GM18517 (cell line): Measurements from ENCODE around the gene DSN1.

Source experiments
- ATAC-seq: cut with Tn5 transposase; IDR thresholded peaks from one replicate; pipeline ENCODE4 v1.9.1; 2021; ENCODE audit warnings: mild to moderate bottlenecking, moderate library complexity; ENCODE audit not compliant: unreplicated experiment

DSN1 gene

DNA sequence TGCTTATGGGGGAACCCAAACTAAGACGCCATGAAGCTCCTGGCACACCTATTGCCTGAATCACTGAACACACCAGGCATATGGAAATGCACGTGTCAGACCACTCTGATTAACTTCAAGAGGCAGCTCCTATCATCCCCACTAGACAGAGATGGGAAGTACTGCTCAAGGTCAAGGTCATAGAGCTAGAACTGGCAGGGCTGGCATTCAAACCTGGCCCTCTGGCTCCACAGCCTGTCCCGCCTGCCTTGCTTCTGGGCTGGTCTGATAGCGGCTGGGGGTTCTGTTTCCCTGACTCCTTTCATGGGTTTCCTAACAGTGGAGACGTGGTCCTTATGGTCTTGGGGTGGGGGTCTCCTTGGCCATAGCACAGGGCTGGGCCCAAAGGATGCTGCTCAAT, 22.6 kb upstream of the DSN1 start:
- no peak for ATAC-seq

DNA sequence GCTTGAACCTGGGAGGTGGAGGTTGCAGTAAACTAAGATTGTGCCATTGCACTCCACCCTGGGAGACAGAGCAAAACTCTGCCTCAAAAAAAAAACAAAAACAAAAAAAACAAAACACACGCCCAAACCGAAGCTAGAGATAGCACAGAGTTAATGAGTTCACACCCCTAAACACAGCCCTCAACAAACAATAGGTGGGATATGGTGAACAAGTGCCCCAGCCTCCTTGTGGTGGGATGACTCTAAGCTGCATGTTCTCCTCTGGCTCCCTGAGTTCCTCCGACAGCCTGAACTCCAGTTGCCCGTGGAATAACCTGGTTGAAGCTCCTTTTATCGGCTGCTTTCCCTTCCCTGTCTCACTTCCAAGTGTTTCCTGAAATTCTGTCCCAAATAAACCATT, 22.1 kb upstream of the DSN1 start:
- no peak for ATAC-seq

DNA sequence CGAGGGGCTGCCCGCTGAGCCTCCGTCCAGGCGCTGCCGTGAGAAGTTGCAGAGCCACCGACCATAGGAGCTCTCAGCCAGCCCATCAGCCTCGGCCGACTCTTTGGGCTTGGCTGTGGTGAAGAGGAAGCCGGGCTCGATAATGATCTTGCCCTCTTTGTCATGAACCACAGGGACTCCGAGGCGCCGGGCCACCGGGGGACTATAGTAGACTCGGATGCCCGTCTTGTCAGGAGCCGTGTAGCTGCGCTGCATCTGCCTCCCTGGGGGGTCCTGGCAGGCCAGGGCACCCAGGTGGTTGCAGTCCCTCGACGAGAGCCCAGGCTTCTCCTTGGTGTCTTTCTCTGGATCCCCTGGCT, 20.5 kb upstream of the DSN1 start:
- no peak for ATAC-seq

DNA sequence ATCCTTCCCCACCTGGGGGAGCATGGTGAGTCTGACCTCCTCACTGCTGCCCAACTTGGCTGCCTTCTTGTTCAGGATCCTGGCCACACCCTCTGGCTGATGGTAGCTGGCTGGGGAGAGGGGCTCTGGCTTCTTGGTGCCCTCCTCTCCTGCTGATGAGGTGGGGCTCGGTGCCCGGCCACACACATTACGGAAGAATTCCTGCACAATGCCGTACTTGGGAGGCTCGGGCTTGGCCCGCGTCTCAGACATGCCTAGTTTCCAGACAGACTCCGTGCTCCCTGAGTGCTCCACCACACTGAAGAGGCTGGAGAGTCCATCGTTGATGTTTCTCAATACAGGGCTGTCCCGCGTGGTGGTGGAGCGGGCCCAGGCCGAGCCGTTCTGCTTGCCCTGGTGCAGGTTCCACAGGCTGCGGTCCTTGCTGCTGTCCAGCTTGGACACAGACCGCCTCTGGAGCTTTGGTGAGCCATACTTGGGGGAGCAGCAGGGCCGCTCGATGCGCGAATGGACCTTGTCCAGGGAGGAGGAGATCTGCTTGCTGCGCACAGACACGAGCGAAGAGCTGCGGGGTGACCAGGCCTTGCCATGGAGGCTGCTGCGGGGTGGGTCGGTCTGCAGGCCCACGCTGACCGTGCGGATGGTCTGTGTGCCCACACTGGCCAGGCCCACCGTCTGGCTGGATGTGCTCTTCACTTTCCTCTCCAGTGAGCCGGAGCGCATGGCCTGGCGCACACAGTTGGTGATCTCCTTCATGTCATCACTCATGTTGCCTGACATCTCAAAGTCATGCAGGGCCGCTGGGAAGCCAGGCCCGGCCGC, 19.9 kb upstream of the DSN1 start:
- no peak for ATAC-seq

DNA sequence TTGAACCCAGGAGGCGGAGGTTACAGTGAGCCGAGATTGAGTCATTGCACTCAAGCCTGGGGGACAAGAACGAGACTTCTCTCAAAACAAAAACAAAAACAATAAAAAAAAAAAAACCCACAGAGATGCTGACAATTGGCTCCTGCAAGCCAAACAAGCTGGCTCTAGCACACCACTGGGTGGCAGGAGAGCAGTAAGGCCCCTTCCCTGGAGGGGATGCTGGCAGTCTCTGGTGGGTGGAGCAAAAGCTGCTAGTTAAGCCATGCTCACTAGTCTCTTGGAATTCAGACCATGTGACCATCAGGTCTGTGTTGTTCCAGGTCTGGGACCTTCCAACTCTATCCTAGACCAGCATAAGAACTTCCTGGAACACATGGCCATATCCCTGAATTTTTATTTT, 18.9 kb upstream of the DSN1 start:
- ATAC-seq, result no peak

DNA sequence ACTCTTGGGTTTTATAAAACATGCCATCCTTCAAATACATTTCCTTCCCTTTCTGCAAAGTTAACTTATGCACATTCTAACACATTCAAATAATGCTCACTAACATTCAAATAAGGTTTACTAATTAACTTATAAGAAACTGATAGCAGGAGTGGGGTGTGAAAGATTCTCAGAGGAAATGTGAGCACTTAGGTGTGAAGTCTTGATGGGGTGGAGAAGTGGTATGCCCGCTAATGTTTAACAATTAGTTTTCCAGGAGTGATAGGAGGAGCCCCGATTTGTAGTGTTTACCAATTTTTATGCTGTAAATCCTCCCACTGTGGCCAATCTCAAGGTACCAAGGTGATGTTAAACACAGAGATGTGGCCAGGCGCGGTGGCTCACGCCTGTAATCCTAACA, 18.3 kb upstream of the DSN1 start:
- no peak for ATAC-seq

DNA sequence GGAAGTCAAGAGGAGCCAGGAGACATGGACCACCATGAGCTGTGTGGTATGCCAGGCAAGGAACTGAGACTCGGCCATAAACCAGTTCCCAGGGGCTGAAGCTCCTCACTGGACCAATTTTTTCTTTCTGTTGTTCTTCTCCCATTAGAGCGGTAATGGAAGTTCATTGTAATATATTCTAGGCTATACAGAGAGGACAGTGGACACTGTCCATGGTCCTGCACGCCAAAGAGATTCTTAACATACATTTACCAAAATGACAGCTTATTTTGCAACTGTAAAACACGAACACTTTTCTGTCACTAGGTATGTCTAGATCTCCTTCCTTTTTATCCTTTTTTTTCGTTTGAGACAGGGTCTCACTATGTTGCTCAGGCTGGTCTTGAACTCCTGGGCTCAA, 13.1 kb upstream of the DSN1 start:
- ATAC-seq, result no peak

DNA sequence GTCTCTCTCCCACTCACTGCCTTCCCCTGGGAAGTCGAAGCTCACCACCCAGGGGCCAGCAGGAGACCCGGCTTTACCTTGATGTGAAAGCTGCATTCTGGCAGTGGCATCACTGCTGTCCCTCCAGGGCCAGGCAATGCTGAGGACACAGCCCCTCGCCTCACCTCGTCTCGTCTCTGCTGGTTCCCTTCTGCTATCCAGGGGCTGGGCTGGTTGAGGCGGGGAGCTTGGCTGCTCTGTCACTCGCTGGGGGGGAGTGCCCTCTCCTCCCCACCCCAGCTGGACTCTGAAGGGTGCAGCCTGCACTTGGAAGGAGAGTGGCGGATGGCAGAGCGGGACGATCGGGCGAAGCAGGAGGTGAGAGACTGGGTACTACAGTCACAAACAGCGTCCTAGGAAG, 12.7 kb upstream of the DSN1 start:
- no peak for ATAC-seq

DNA sequence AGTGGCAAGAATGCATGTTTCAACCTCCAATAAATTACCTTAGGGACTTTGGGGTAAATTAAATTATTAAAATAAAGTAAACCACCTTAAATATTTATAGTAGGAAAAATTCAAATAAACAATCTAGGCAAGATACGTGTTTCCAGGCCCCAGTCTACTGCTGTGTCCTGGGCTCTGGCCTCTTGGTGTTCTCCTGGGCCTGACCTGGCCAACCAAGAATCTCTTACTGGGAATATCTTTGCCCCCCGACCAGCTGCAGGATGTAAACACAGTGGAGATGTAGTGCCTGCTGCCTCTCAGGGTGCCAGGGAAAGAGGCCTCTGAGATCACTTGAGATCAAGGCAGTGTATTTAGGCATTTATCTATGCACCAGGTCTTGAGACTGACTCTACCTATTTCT, 11.7 kb upstream of the DSN1 start:
- ATAC-seq, result no peak

DNA sequence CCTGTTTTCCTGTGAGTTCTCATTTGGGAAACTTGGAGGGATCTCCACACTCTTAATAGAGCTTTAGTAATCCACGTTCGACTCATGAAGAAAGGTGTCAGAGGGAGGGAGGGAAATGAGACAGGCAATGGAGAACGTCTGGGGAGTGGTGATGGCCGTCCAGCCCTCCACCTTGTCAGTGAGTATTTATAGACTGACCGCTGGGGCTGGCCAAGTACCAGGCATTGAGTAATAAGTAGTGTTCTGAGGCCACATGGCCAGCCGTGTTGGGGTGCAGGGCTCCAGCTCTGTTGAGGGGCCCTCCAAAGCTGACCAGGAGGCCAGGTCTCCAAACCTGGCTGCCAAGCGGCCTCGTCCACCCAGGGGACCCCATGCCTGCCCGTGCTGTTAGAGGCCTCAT, 11.3 kb upstream of the DSN1 start:
- ATAC-seq, result no peak

DNA sequence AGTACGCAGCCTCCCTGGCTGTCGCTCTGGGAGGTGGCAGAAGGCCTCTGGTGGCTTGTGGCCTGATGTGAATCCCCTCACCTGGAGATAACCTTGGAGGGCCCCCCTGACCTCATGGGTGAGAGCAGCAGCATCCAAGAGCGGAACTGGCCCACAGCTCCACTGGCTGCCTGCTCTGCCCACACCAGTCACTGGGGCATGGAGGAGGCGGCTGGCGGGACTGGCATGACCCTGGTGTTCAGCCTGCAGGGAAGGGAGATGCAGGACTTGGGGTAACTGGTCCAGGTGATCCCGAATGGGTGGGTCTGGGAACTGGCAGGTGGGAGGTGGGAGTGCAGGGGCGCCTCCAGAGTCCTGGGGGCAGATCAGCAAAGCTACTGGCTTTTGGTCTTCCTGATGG, 10.6 kb upstream of the DSN1 start:
- ATAC-seq, result no peak

DNA sequence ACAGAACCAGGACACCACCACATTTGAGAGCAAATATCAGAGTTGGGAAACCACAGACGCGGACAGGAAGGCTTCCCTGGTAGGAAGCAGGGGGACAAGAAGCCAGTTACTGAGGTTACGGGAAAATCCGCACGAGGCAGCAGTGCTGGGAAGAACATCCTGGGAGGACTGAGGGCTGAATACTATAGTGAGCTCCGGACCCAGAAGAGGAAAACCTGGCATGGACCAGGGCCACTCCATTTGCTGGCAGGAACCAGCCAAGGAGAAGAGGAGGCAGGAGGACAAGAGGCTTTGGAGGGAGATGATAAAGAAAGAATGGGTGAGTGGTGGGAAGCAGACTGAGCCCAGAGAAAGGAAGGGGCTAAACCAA, 6.1 kb upstream of the DSN1 start:
- no peak for ATAC-seq

DNA sequence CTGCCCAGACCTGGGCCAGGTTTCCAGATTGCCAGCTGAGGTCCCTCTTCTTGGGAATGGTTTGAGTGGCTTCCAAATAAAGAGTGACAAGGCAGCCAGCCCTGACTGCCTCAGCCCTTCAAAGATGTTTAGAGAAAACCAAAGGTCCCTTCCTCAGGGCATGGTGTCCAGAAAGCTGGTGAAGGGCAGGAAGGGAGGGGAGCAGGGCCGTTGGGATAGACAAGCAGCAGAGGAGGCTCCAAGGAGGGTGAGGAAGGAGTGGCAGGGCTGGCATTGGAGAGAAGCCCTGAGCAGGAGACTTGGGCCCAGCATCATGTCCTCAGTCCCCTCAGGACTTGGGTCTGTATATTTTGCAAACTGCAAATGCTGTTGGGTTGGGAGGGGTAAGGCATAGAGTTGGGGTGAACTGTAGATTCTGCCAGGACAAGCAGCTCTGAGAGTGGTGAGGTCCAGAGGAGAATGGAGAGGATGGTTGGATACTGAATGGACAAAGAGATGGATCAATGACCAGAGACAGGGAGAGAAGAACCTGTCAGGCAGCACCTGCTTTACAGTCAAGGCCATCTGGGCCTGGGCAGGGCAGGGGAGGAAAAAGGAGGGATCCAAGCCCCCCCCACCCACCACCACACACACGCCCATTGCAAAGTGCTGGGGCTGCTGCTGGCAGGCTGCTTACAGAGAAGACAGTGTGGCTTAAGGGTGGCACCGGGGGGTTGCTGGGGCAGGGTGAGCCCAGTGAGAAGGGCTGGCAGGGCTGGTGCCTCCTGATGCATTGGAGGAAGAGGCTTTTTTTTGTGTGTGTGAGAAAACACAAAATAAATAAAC, 5.5 kb upstream of the DSN1 start:
- no peak for ATAC-seq

DNA sequence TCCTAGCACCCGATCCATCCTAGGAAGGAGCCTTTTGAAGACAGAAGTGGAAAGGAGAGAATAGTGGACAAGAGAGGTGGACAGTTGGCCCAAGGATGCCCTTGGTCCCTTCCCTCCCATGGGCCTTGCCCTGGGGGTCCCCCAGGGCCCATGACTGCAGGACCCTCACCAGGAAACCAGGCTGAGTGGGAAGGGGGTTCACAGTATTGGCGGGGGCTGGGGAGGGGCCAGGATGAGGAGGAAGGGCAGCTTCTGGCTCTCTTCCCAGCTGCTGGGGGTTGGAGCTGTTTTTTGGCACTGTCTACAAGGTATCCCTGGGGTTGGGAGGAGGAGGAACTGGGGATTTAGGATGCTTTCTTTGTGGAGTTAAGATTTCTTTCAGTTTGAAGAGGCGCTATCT, 4.0 kb upstream of the DSN1 start:
- no peak for ATAC-seq

DNA sequence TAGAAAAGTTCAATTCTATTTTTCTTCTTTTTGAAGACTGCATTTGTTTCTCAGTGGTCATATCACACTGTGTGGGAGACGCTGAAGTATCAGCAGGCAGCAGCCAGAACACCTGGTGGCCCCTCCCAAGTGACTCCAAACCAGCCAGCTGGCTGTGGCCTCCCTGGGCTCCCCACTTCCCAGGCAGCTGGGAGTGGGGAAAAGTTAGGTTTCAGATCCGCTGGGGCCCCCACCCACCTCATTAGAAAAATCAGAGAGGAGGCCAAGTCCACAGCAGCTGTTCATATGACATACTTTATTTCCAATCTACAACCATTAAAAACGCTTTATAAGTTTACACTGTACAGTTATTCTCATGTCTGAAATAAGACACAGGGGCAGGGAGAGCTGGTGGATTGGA, 3.6 kb upstream of the DSN1 start:
- no peak for ATAC-seq

DNA sequence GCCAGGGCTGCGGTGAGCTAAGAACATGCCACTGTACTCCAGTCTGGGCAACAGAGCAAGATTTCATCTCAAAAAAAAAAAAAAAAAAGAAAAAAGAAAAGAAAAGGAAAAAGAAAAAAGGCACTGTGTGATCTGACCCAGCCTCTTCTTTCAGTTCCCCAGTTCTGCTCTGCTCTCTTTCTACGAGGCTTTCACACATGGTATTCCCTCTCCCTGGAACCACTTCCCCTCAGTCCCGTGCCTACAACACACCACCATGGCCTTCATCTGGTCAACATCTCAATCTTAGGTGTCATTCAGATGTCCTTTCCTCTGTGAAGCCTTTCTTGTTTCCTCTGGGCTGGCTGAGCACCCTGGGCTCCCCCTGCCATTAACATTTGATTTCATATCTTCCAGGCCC, 2.3 kb upstream of the DSN1 start:
- no peak for ATAC-seq

DNA sequence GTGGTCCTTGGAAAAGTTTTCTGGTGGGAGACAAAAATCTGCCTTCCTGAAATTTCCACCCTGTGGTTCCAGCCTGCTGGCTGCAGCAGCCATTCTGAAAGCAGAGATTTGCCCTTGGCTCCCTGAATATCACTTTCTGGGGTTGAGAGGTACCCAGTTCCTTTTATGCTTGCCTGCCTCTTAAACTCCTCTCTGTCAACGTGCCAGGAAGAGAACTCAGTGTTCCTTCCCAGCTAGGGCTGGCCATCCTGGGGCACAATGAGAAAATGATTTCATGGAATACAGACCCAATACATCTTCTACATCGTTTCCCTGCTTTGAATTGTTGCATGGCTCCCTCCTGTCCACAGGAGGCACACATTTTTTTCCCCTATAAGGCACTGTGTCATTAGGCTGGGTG, 1.6 kb upstream of the DSN1 start:
- no peak for ATAC-seq

DNA sequence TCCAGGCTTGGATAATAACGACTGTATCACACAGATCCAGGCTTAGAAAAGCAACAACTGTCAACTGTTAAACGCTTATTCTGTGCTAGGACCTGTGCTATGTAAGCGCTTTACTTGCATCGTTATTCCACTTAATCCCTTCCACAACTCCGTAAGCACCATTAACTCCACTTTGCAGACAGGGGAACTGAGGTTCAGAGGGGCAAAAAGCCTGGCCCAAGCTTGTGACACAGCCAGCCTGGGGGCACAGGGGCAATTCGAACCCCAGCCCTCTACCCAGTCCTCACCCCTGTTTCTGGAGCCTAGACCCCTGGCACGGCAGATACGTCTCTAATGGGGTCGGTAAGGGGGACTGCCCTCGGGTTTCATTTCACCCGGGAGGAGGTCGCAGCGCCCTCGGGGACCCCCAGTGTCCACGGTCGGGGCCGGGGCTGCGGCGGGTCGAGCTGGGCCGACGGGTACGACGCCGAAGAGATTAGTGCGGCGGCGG, 411 bp downstream of the DSN1 start:
- ATAC-seq, result no peak

DNA sequence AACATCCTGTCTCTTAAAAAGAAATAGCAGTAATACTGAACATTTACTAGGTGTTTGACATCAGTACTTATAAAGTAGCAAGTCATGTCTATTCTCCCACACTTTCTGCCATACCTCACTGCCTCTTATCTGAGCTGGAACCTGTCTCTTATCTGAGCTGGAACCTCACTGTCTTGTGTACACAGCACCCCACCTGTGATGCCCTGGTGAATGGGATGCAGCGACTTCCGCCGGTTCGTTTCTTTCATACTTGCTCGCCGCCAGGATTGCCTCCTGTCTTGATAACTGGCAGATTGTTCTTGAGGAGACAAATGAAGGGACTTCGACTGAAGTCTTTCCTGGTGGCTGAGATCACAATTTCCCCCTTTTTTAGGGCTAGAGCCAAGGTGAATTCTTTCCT, 2.9 kb downstream of the DSN1 start:
- ATAC-seq, result no peak

DNA sequence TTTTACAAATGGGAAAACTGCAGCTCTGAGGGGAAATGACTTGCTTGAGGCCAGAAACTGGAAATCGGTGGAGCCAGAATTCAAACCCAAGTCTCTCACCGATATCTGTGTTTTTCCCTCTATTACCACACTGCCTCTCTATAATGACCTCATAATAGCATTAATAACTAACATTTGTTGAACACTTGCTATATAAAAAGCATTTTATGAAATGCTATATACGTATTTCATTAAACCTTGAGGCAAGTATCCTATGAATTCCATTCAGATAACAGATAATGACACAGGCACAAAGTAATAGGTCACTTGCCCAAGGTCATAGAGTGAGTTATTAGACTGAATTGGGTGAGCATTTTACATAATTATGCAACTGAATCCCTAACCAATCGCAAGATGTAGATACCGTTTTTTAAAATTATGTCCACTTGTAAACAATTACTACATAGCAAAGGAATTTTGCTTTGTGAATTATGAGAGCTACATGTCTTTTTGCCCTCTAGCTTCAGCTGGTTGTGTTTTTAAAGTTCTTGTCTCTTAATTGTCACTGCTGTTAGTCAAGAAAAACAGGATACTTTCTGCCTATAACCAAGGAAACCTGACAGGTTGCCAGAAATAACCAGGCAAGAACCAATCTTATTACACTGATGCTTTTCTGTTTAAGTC, 4.7 kb downstream of the DSN1 start:
- no peak for ATAC-seq

DNA sequence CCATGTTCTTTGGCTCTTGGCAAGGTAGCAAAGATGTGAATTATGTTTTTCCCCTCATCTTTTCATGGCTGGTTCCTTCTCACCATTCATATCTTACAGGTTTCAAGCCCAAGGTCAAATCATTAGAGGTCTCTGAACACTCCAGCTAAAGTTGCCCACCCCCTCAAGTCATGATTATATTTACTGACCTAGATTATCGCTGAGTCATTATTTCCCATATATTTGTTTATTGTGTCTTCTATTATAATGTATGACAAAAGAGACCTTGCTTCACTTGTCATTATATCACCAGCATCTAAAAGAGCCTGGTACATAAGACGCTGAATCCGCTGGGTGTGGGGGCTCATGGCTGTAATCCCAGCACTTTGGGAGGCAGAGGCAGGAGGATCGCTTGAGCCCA, 12.4 kb downstream of the DSN1 start:
- no peak for ATAC-seq

DNA sequence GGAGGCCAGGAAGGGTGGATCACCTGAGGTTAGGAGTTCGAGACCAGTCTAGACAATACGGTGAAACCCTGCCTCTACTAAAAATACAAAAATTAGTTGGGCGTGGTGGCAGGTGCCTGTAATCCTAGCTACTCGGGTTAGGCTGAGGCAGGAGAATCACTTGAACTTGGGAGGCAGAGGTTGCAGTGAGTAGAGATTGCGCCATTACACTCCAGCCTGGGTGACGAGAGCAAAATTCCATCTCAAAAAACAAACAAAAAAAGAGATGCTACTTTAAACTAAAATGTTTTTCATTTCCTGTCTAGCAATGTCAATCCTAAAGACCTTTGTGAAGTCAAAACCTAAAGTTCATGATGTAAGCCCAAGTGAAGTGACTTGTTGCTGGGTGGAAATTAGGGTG, 12.9 kb downstream of the DSN1 start:
- ATAC-seq, result no peak
